NT2/D1 (cell line): ENCODE results near the gene MBLAC2.

Experiments used
- SUZ12 ChIP-seq: IDR thresholded peaks from 2 replicates; pipeline ENCODE4 v1.6.1; 2011; ENCODE audit not compliant: insufficient read length, insufficient read depth; ENCODE audit errors: extremely low read depth
- ZNF274 ChIP-seq: IDR thresholded peaks from 2 replicates; pipeline ENCODE4 v1.6.1; 2011; ENCODE audit warnings: mild to moderate bottlenecking, low read depth, low read length

- TF ChIP-seq SUZ12 (no peak), ZNF274 (no peak)
Measured at GRCh38 chr5:90495146-90495545, 20.6 kb upstream of the MBLAC2 start.
